Bronchial epithelial cell (primary cell): Measurements from ENCODE around the gene SEC14L5. TPM values are rescaled to one million over a fixed set of nuclear protein-coding genes. Genes with fewer than 3 reads are reported as not detected.

Source experiments
- DNase-seq: peaks from one replicate; pipeline ENCODE4 v3.0.0-alpha.2; 2010; ENCODE audit warnings: low read depth
- FAIRE-seq: peaks from 2 replicates; lab custom pipeline; 2011; peaks lifted over from hg19 to GRCh38; lab: Jason Lieb, UNC
- H3K27me3 ChIP-seq: 2 replicates; pipeline ENCODE4 v1.5.1; 2011; ENCODE audit warnings: low read length; ENCODE audit not compliant: control insufficient read depth, insufficient read depth
- H3K36me3 ChIP-seq: 2 replicates; pipeline ENCODE4 v1.5.1; 2011; ENCODE audit warnings: low read length; ENCODE audit not compliant: control insufficient read depth, insufficient read depth
- H3K4me3 ChIP-seq: 2 replicates; pipeline ENCODE4 v1.5.1; 2011; ENCODE audit warnings: mild to moderate bottlenecking, low read depth, low read length, control low read depth
- CTCF ChIP-seq: IDR thresholded peaks from 2 replicates; pipeline ENCODE4 v1.5.1; 2011; ENCODE audit warnings: mild to moderate bottlenecking, moderate library complexity, low read length, control low read depth, inconsistent platforms; ENCODE audit not compliant: insufficient read depth, severe bottlenecking
- total RNA-seq: library from RNA; depleted of rRNA; stranded (reverse); fragments of >200 nt; gene quantifications from 2 replicates; pipeline ENCODE4 v1.2.1, GENCODE V29; 2014

SEC14L5 gene
- total RNA-seq, 1 donor from 2014 or later: under 0.01 TPM

GRCh38 chr16:4942481-4942880, 15.6 kb upstream of the SEC14L5 start:
- no peak for TF ChIP-seq CTCF
- H3K27me3 ChIP-seq: no peaks in the 10 kb centered on the region
- DNase-seq (no peak), FAIRE-seq (no peak)
- H3K4me3 ChIP-seq: no peak overlapping the region
- H3K36me3 ChIP-seq: no peaks in the 10 kb centered on the region

GRCh38 chr16:4944333-4945281, 13.5 kb upstream of the SEC14L5 start:
- no peaks in the 10 kb centered on the region for H3K36me3 ChIP-seq
- no peak overlapping the region for H3K4me3 ChIP-seq
- FAIRE-seq (no peak), DNase-seq (peak; percentile 89)
- H3K27me3 ChIP-seq: no peaks in the 10 kb centered on the region
- TF ChIP-seq CTCF: no peak

DNA sequence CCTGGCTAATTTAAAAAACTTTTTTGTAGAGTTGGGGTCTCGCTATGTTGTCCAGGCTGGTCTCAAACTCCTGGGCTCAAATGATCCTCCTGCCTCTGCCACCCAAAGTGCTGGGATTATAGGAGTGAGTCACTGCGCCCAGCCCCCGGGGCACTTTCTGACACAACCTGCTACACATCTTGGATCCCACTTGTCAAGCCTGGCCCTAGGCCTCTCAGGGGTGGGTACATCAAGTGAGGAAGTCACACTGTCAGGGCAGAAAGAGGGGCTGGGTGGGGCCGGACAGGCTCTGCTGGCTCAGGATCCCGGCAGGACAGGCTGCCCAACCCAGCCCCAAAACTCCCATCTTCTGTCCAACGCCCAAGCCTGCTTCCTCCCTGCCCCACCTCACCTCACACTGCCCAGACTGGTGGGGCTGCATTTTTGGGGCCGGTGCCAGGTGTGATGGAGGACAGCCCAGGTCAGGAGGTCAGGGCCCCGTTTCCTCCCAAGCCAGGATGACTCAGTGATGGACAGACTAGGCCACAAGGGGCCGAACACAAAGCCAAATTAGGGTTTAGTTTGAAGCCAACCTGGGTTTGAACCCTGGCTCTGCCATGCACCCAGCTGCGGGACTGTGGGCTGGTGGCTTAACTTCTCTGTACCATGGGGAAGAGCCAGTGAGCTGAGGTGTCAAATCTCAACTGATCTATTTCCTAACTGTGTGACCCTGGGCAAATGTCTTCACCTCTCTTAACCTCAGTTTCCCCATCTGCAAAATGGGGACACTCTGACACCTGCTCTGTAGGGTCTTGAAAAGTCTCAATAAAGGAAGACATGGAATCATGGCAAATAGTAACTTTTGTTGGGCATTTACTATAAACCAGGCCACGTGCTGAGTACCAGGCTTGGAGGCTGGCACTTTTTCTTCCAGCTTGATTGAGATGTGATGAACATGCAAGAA, 12.3 kb upstream of the SEC14L5 start:
- DNase-seq (peak; percentile 80), FAIRE-seq (no peak)
- H3K27me3 ChIP-seq: no peaks in the 10 kb centered on the region
- no peak overlapping the region for H3K4me3 ChIP-seq
- no peaks in the 10 kb centered on the region for H3K36me3 ChIP-seq
- TF ChIP-seq CTCF: no peak

DNA sequence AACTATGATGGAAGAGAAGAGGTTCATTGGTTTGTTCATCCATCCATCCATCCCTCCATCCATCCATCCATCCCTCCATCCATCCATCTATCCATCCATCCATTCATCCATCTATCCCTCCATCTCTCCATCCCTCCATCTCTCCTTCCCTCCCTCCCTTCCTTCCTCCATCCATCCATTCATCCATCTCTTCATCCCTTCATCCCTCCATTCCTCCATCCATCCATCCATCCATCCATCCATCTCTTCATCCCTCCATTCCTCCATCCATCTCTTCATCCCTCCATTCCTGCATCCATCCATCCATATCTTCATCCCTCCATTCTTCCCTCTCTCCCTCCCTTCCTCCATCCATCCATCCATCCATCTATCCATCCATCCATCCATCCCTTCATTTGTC, 11.2 kb upstream of the SEC14L5 start:
- FAIRE-seq: no peak
- no peaks in the 10 kb centered on the region for H3K27me3 ChIP-seq
- H3K36me3 ChIP-seq: no peaks in the 10 kb centered on the region
- TF ChIP-seq CTCF: no peak
- no peak overlapping the region for H3K4me3 ChIP-seq
- DNase-seq: no peak

- no peak for DNase-seq
- H3K4me3 ChIP-seq: no peak overlapping the region
- no peaks in the 10 kb centered on the region for H3K36me3 ChIP-seq
- no peak for FAIRE-seq
- no peak for TF ChIP-seq CTCF
- no peaks in the 10 kb centered on the region for H3K27me3 ChIP-seq
Measured at GRCh38 chr16:4947722-4948503, 10.2 kb upstream of the SEC14L5 start.
